ENCODE results near the gene PTCD2.

The PTCD2 gene

DNA sequence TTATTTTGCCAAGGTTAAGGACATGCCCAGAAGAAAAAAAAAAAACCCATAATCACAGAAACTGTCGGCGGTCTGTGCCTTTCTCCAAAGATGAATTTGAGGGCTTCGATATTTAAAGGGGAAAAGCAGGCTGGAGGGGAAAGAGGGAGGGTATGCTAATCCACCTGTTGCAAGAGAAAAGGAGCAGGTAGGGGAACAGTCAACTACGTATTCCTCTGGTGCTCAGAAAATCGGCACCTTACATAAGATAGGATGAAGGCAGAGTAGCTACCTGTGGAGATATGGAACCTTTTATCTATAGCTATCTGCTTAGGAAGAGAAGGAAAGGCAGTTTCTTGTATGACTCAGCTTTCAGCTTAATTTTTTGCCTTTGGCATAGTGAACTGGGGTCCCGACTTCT, 77.7 kb downstream of the PTCD2 start:
- no peak overlapping the region for H3K23ac ChIP-seq (ENCODE audit: low read length)
- H2BK120ac ChIP-seq (ENCODE audit: insufficient read depth, low read length, poor library complexity) = no peak overlapping the region
- no peak overlapping the region for H4K12ac ChIP-seq (ENCODE audit: low read depth, low read length)
- H3K27ac ChIP-seq (ENCODE audit: low read depth, low read length) = no peak overlapping the region
- H4K8ac ChIP-seq (ENCODE audit: low read depth, low read length) = no peak overlapping the region
- H3K79me1 ChIP-seq (ENCODE audit: low read length) = peaks cover 2% of the 10 kb centered on the region
- no peaks in the 10 kb centered on the region for H3K27me3 ChIP-seq (ENCODE audit: insufficient read depth, low read length)
- H3K79me2 ChIP-seq (ENCODE audit: control insufficient read depth, insufficient read depth, low read length, poor library complexity) = no peaks in the 10 kb centered on the region
- H2AFZ ChIP-seq (ENCODE audit: insufficient read depth, low read length, poor library complexity) = no peak overlapping the region
- H3K4me2 ChIP-seq (ENCODE audit: low read length) = peak overlapping the region; percentile 40
- no peak overlapping the region for H3K4me3 ChIP-seq (ENCODE audit: low read depth, low read length)
- no CpG with 5 or more reads among the region's 6 CpGs for WGBS (ENCODE audit: extremely low coverage, insufficient coverage, insufficient read length)
- no peaks in the 10 kb centered on the region for H3K9me3 ChIP-seq (ENCODE audit: insufficient read depth, low read depth, low read length)
- DNase-seq = peak in 1 of 2 donors; percentile 35
- no peak overlapping the region for H3K9ac ChIP-seq (ENCODE audit: low read length)
- no peaks in the 10 kb centered on the region for H3K36me3 ChIP-seq (ENCODE audit: control insufficient read depth in 1 of 2, insufficient read depth in 2 of 2, low read length in 2 of 2)
- H4K91ac ChIP-seq (ENCODE audit: low read depth, low read length) = no peak overlapping the region
- no peak overlapping the region for H2BK12ac ChIP-seq (ENCODE audit: low read length)
- H3K18ac ChIP-seq (ENCODE audit: low read length) = no peak overlapping the region
- no peak overlapping the region for H2BK5ac ChIP-seq (ENCODE audit: low read depth, low read length, poor library complexity)
- no peak overlapping the region for H3K14ac ChIP-seq (ENCODE audit: low read length)
- H3K4ac ChIP-seq (ENCODE audit: low read depth, low read length) = no peak overlapping the region
- peaks cover 0 to 2% of the 10 kb centered on the region in 2 experiments for H3K4me1 ChIP-seq (ENCODE audit: control insufficient read depth in 1 of 2, insufficient read depth in 2 of 2, low read length in 2 of 2)
- H2AK5ac ChIP-seq (ENCODE audit: low read length) = no peak overlapping the region

DNA sequence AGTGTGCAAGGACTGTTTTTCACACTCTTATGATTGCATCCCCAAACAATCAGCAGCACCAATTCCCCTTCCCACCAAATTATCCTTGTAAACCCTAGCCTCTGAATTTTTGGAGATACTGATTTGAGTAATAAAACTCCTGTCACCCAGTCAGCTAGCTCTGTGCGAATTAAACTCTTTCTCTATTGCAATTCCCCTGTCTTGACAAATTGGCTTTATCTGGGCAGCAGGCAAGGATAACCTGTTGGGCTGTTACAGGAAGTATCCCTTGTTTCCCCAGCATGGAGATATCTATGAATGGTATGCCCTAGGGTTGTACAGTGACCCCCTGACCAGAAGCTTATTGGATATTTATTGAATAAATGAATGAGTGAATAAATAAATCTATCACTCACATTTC, 80.8 kb downstream of the PTCD2 start:
- Histone ChIP-seq H3K9ac (ENCODE audit: low read length) (no peak overlapping the region), H3K4ac (ENCODE audit: low read depth, low read length) (no peak overlapping the region), H4K12ac (ENCODE audit: low read depth, low read length) (no peak overlapping the region), H2AFZ (ENCODE audit: insufficient read depth, low read length, poor library complexity) (no peak overlapping the region), H3K18ac (ENCODE audit: low read length) (no peak overlapping the region), H3K9me3 (ENCODE audit: insufficient read depth, low read depth, low read length) (no peaks in the 10 kb centered on the region), H3K27ac (ENCODE audit: low read depth, low read length) (no peak overlapping the region), H4K91ac (ENCODE audit: low read depth, low read length) (no peak overlapping the region), H3K4me1 (ENCODE audit: control insufficient read depth in 1 of 2, insufficient read depth in 2 of 2, low read length in 2 of 2) (peaks cover 0 to 2% of the 10 kb centered on the region in 2 experiments), H2BK12ac (ENCODE audit: low read length) (no peak overlapping the region), H3K79me2 (ENCODE audit: control insufficient read depth, insufficient read depth, low read length, poor library complexity) (no peaks in the 10 kb centered on the region), H3K14ac (ENCODE audit: low read length) (no peak overlapping the region), H2BK120ac (ENCODE audit: insufficient read depth, low read length, poor library complexity) (no peak overlapping the region), H3K27me3 (ENCODE audit: insufficient read depth, low read length) (no peaks in the 10 kb centered on the region), H4K8ac (ENCODE audit: low read depth, low read length) (no peak overlapping the region), H3K23ac (ENCODE audit: low read length) (no peak overlapping the region), H3K4me3 (ENCODE audit: low read depth, low read length) (no peak overlapping the region), H2AK5ac (ENCODE audit: low read length) (no peak overlapping the region), H2BK5ac (ENCODE audit: low read depth, low read length, poor library complexity) (no peak overlapping the region), H3K36me3 (ENCODE audit: control insufficient read depth in 1 of 2, insufficient read depth in 2 of 2, low read length in 2 of 2) (no peaks in the 10 kb centered on the region), H3K4me2 (ENCODE audit: low read length) (no peak overlapping the region), H3K79me1 (ENCODE audit: low read length) (peaks cover 2% of the 10 kb centered on the region)
- no peak for DNase-seq
- WGBS (ENCODE audit: extremely low coverage, insufficient coverage, insufficient read length) = no CpG with 5 or more reads among the region's 1 CpG

DNA sequence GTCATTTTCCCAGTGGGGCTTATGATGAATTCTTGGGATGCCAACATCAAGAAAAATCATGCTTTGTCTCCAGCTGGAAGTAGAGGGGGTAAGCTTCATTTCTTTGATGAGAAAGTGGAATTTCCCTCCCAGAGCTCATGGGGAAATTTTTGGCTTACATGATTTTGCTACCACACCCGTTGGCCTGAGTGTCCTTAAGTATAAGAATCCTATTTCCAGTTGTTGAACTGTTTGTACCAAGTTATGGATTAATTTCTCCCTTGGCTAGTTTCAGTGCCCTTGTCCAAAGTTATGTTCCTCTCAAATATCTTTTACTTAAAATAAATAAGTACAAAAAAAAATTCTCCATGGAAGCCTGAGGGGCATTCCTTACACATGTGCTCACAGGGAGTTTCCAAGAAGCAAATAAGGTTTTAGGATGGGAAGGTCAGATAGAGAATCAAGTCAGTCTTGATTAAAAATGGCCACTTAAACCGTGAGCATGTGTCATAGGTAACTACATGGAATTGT, 82.3 kb downstream of the PTCD2 start:
- no peak overlapping the region for H3K27ac ChIP-seq (ENCODE audit: low read depth, low read length)
- no peak overlapping the region for H4K91ac ChIP-seq (ENCODE audit: low read depth, low read length)
- H2AFZ ChIP-seq (ENCODE audit: insufficient read depth, low read length, poor library complexity) = no peak overlapping the region
- WGBS (ENCODE audit: extremely low coverage, insufficient coverage, insufficient read length) = no CpG with 5 or more reads among the region's 2 CpGs
- H4K12ac ChIP-seq (ENCODE audit: low read depth, low read length) = no peak overlapping the region
- H3K4me2 ChIP-seq (ENCODE audit: low read length) = no peak overlapping the region
- H2BK120ac ChIP-seq (ENCODE audit: insufficient read depth, low read length, poor library complexity) = no peak overlapping the region
- no peak overlapping the region for H3K4me3 ChIP-seq (ENCODE audit: low read depth, low read length)
- no peaks in the 10 kb centered on the region for H3K79me2 ChIP-seq (ENCODE audit: control insufficient read depth, insufficient read depth, low read length, poor library complexity)
- H2BK5ac ChIP-seq (ENCODE audit: low read depth, low read length, poor library complexity) = no peak overlapping the region
- H3K4ac ChIP-seq (ENCODE audit: low read depth, low read length) = no peak overlapping the region
- H3K9ac ChIP-seq (ENCODE audit: low read length) = no peak overlapping the region
- no peaks in the 10 kb centered on the region for H3K9me3 ChIP-seq (ENCODE audit: insufficient read depth, low read depth, low read length)
- H2AK5ac ChIP-seq (ENCODE audit: low read length) = no peak overlapping the region
- H3K18ac ChIP-seq (ENCODE audit: low read length) = no peak overlapping the region
- H3K36me3 ChIP-seq (ENCODE audit: control insufficient read depth in 1 of 2, insufficient read depth in 2 of 2, low read length in 2 of 2) = no peaks in the 10 kb centered on the region
- DNase-seq = peak; percentile 27 to 76
- H3K79me1 ChIP-seq (ENCODE audit: low read length) = peaks cover 2% of the 10 kb centered on the region
- H3K4me1 ChIP-seq (ENCODE audit: control insufficient read depth in 1 of 2, insufficient read depth in 2 of 2, low read length in 2 of 2) = peaks cover 0 to 2% of the 10 kb centered on the region in 2 experiments
- no peaks in the 10 kb centered on the region for H3K27me3 ChIP-seq (ENCODE audit: insufficient read depth, low read length)
- H4K8ac ChIP-seq (ENCODE audit: low read depth, low read length) = no peak overlapping the region
- H3K23ac ChIP-seq (ENCODE audit: low read length) = no peak overlapping the region
- no peak overlapping the region for H2BK12ac ChIP-seq (ENCODE audit: low read length)
- H3K14ac ChIP-seq (ENCODE audit: low read length) = no peak overlapping the region

- Histone ChIP-seq H2BK12ac (ENCODE audit: low read length) (no peak overlapping the region), H2AFZ (ENCODE audit: insufficient read depth, low read length, poor library complexity) (no peak overlapping the region), H3K4ac (ENCODE audit: low read depth, low read length) (no peak overlapping the region), H3K9ac (ENCODE audit: low read length) (no peak overlapping the region), H4K91ac (ENCODE audit: low read depth, low read length) (no peak overlapping the region), H3K27ac (ENCODE audit: low read depth, low read length) (no peak overlapping the region), H3K36me3 (ENCODE audit: control insufficient read depth in 1 of 2, insufficient read depth in 2 of 2, low read length in 2 of 2) (no peaks in the 10 kb centered on the region), H3K9me3 (ENCODE audit: insufficient read depth, low read depth, low read length) (no peaks in the 10 kb centered on the region), H3K18ac (ENCODE audit: low read length) (no peak overlapping the region), H4K8ac (ENCODE audit: low read depth, low read length) (no peak overlapping the region), H2BK5ac (ENCODE audit: low read depth, low read length, poor library complexity) (no peak overlapping the region), H3K23ac (ENCODE audit: low read length) (no peak overlapping the region), H3K79me1 (ENCODE audit: low read length) (peaks cover 2% of the 10 kb centered on the region), H3K27me3 (ENCODE audit: insufficient read depth, low read length) (no peaks in the 10 kb centered on the region), H3K4me1 (ENCODE audit: control insufficient read depth in 1 of 2, insufficient read depth in 2 of 2, low read length in 2 of 2) (peaks cover 0 to 2% of the 10 kb centered on the region in 2 experiments), H3K14ac (ENCODE audit: low read length) (no peak overlapping the region), H3K79me2 (ENCODE audit: control insufficient read depth, insufficient read depth, low read length, poor library complexity) (no peaks in the 10 kb centered on the region), H3K4me2 (ENCODE audit: low read length) (no peak overlapping the region), H3K4me3 (ENCODE audit: low read depth, low read length) (no peak overlapping the region), H2BK120ac (ENCODE audit: insufficient read depth, low read length, poor library complexity) (no peak overlapping the region), H4K12ac (ENCODE audit: low read depth, low read length) (no peak overlapping the region), H2AK5ac (ENCODE audit: low read length) (no peak overlapping the region)
- WGBS (ENCODE audit: extremely low coverage, insufficient coverage, insufficient read length) = no CpG with 5 or more reads among the region's 4 CpGs
- DNase-seq = peak in 1 of 2 donors; percentile 33
Observed at GRCh38 chr5:72402959-72403628, 82.9 kb downstream of the PTCD2 start.

All from trophoblast cell (in vitro differentiated cells and primary cell).